Measurements from ENCODE around the gene TSC22D4.
A peak's percentile ranks its signal among the peaks of the same experiment; 100 is the strongest.

TSC22D4 gene

DNA sequence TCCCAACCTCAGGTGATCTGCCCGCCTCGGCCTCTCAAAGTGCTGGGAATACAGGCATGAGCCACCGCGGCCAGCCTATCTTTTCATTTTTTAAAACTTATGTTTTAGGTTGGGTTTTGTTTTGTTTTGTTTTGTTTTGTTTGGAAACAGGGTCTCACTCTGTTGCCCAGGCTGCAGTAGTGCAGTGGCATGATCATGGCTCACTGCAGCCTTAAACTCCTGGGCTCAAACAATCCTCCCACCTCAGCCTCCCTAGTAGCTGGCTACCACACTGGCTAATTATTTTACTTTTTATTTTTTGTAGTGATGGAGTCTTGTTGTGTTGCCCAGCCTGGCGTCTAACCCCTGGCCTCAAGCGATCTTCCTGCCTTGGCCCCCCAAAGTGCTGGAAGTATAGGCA is 40.6 kb upstream of the TSC22D4 start:
- 93% methylated on average over 2 of the region's 6 CpGs for WGBS (ENCODE audit: insufficient coverage)
- CTCF ChIA-PET: interaction anchor here (0.5 to 1.5 kb wide), 4 partner anchors 16 to 301 kb away, joined by 3 read pairs; no protein-coding TSS in a partner anchor

GRCh38 chr7:100517305-100517704 is 38.3 kb upstream of the TSC22D4 start:
- WGBS (ENCODE audit: insufficient coverage): 100% methylated on average over 2 of the region's 2 CpGs
- ChIA-PET CTCF (interaction anchor here (0.8 to 1.1 kb wide), 2 partner anchors 25 to 39 kb away, joined by 3 read pairs; no protein-coding TSS in a partner anchor), POLR2A (no interaction called here)
- Histone ChIP-seq H3K4me3 (ENCODE audit: control insufficient read depth in 1 of 7, extremely low read depth in 1 of 7, insufficient read depth in 4 of 7, low read depth in 2 of 7, low read length in 6 of 7) (no peak overlapping the region), H3K4me1 (ENCODE audit: control extremely low read depth in 1 of 4, control insufficient read depth in 4 of 4, insufficient read depth in 4 of 4, low read length in 3 of 4) (peaks cover 0 to 6% (median 0%) of the 10 kb centered on the region in 4 experiments), H3K9me3 (ENCODE audit: control extremely low read depth in 1 of 5, control insufficient read depth in 4 of 5, insufficient read depth in 2 of 5, low read depth in 1 of 5, low read length in 4 of 5) (no peaks in the 10 kb centered on the region), H3K36me3 (ENCODE audit: control insufficient read depth in 4 of 4, insufficient read depth in 4 of 4, low read length in 3 of 4) (no peaks in the 10 kb centered on the region), H3K27me3 (replicated peaks in 2 of 5; ENCODE audit: control insufficient read depth in 4 of 5, insufficient read depth in 5 of 5, low read length in 4 of 5) (no peaks in the 10 kb centered on the region), H3K27ac (ENCODE audit: insufficient read depth in 1 of 2, low read depth in 1 of 2, low read length in 2 of 2, poor library complexity in 1 of 2, severe bottlenecking in 2 of 2) (no peak overlapping the region)
- DNase-seq: no peak

More for the DNA sequence above, 40.6 kb upstream of the TSC22D4 start:
- no peaks in the 10 kb centered on the region for H3K9me3 ChIP-seq (ENCODE audit: control extremely low read depth in 1 of 5, control insufficient read depth in 4 of 5, insufficient read depth in 2 of 5, low read depth in 1 of 5, low read length in 4 of 5)
- no peak for DNase-seq
- H3K27ac ChIP-seq (ENCODE audit: insufficient read depth in 1 of 2, low read depth in 1 of 2, low read length in 2 of 2, poor library complexity in 1 of 2, severe bottlenecking in 2 of 2): no peak overlapping the region
- no peaks in the 10 kb centered on the region for H3K27me3 ChIP-seq (replicated peaks in 2 of 5; ENCODE audit: control insufficient read depth in 4 of 5, insufficient read depth in 5 of 5, low read length in 4 of 5)
- H3K4me3 ChIP-seq (ENCODE audit: control insufficient read depth in 1 of 7, extremely low read depth in 1 of 7, insufficient read depth in 4 of 7, low read depth in 2 of 7, low read length in 6 of 7): no peak overlapping the region
- H3K4me1 ChIP-seq (ENCODE audit: control extremely low read depth in 1 of 4, control insufficient read depth in 4 of 4, insufficient read depth in 4 of 4, low read length in 3 of 4): peaks cover 0 to 3% (median 0%) of the 10 kb centered on the region in 4 experiments
- H3K36me3 ChIP-seq (ENCODE audit: control insufficient read depth in 4 of 4, insufficient read depth in 4 of 4, low read length in 3 of 4): no peaks in the 10 kb centered on the region
- POLR2A ChIA-PET: interaction anchor here (1.0 kb wide), 1 partner anchor 16 kb away, joined by 3 read pairs; no protein-coding TSS in a partner anchor

GRCh38 chr7:100516135-100516812 is 37.3 kb upstream of the TSC22D4 start:
- WGBS (ENCODE audit: insufficient coverage): 60% methylated on average over 2 of the region's 4 CpGs
- Histone ChIP-seq H3K4me3 (ENCODE audit: control insufficient read depth in 1 of 7, extremely low read depth in 1 of 7, insufficient read depth in 4 of 7, low read depth in 2 of 7, low read length in 6 of 7) (no peak overlapping the region), H3K4me1 (ENCODE audit: control extremely low read depth in 1 of 4, control insufficient read depth in 4 of 4, insufficient read depth in 4 of 4, low read length in 3 of 4) (peaks cover 0 to 6% (median 0%) of the 10 kb centered on the region in 4 experiments), H3K36me3 (ENCODE audit: control insufficient read depth in 4 of 4, insufficient read depth in 4 of 4, low read length in 3 of 4) (no peaks in the 10 kb centered on the region), H3K27ac (ENCODE audit: insufficient read depth in 1 of 2, low read depth in 1 of 2, low read length in 2 of 2, poor library complexity in 1 of 2, severe bottlenecking in 2 of 2) (no peak overlapping the region), H3K27me3 (replicated peaks in 2 of 5; ENCODE audit: control insufficient read depth in 4 of 5, insufficient read depth in 5 of 5, low read length in 4 of 5) (no peaks in the 10 kb centered on the region), H3K9me3 (ENCODE audit: control extremely low read depth in 1 of 5, control insufficient read depth in 4 of 5, insufficient read depth in 2 of 5, low read depth in 1 of 5, low read length in 4 of 5) (no peaks in the 10 kb centered on the region)
- DNase-seq: peak in 2 of 3 donors; percentile 58 to 60
- ChIA-PET POLR2A (interaction anchor here (0.6 kb wide), 1 partner anchor 698 kb away, joined by 3 read pairs; no protein-coding TSS in a partner anchor), CTCF (interaction anchor here (0.8 to 1.2 kb wide), 4 partner anchors 10 to 43 kb away, joined by 3 to 4 read pairs (median 3); no protein-coding TSS in a partner anchor)

GRCh38 chr7:100515072-100515532 is 36.1 kb upstream of the TSC22D4 start:
- ChIA-PET CTCF (no interaction called here), POLR2A (interaction anchor here (0.7 kb wide), 1 partner anchor 58 kb away, joined by 6 read pairs; no protein-coding TSS in a partner anchor)
- 14% methylated on average over 1 of the region's 2 CpGs for WGBS (ENCODE audit: insufficient coverage)
- H3K9me3 ChIP-seq (ENCODE audit: control extremely low read depth in 1 of 5, control insufficient read depth in 4 of 5, insufficient read depth in 2 of 5, low read depth in 1 of 5, low read length in 4 of 5): no peaks in the 10 kb centered on the region
- DNase-seq: no peak
- peaks cover 0 to 6% (median 0%) of the 10 kb centered on the region in 4 experiments for H3K4me1 ChIP-seq (ENCODE audit: control extremely low read depth in 1 of 4, control insufficient read depth in 4 of 4, insufficient read depth in 4 of 4, low read length in 3 of 4)
- no peaks in the 10 kb centered on the region for H3K36me3 ChIP-seq (ENCODE audit: control insufficient read depth in 4 of 4, insufficient read depth in 4 of 4, low read length in 3 of 4)
- no peaks in the 10 kb centered on the region for H3K27me3 ChIP-seq (replicated peaks in 2 of 5; ENCODE audit: control insufficient read depth in 4 of 5, insufficient read depth in 5 of 5, low read length in 4 of 5)
- H3K27ac ChIP-seq (ENCODE audit: insufficient read depth in 1 of 2, low read depth in 1 of 2, low read length in 2 of 2, poor library complexity in 1 of 2, severe bottlenecking in 2 of 2): no peak overlapping the region
- no peak overlapping the region for H3K4me3 ChIP-seq (ENCODE audit: control insufficient read depth in 1 of 7, extremely low read depth in 1 of 7, insufficient read depth in 4 of 7, low read depth in 2 of 7, low read length in 6 of 7)

DNA sequence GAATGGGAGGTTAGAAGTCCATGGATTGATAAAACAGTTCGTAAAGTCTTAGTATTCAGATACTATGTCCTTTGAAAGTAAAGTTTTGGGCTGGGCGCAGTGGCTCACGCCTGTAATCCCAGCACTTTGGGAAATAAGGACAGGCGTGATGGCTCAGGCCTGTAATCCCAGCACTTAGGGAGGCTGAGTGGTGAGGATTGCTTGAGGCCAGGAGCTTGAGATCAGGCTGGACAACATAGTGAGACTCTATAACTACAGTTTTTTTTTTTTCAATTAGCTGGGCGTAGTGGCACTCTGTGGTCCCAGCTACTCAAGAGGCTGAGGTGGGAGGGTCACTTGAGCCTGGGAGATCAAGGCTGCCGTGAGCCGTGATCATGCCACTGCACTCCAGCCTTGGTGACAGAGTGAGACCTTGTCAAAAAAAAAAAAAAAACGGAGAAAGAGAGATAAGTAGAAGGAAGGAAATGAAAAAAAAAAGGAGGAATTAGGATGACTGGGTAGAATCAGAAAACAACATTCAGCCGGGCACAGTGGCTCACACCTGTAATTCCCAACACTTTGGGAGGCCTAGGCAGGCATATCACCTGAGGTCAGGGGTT is 34.3 kb upstream of the TSC22D4 start:
- H3K36me3 ChIP-seq (ENCODE audit: control insufficient read depth in 4 of 4, insufficient read depth in 4 of 4, low read length in 3 of 4): no peaks in the 10 kb centered on the region
- peaks cover 0 to 6% (median 0%) of the 10 kb centered on the region in 4 experiments for H3K4me1 ChIP-seq (ENCODE audit: control extremely low read depth in 1 of 4, control insufficient read depth in 4 of 4, insufficient read depth in 4 of 4, low read length in 3 of 4)
- WGBS (ENCODE audit: insufficient coverage): 78% methylated on average over 8 of the region's 9 CpGs
- ChIA-PET POLR2A (no interaction called here), CTCF (interaction anchor here (0.8 kb wide), 1 partner anchor 46 kb away, joined by 3 read pairs; no protein-coding TSS in a partner anchor)
- no peaks in the 10 kb centered on the region for H3K9me3 ChIP-seq (ENCODE audit: control extremely low read depth in 1 of 5, control insufficient read depth in 4 of 5, insufficient read depth in 2 of 5, low read depth in 1 of 5, low read length in 4 of 5)
- no peak overlapping the region for H3K27ac ChIP-seq (ENCODE audit: insufficient read depth in 1 of 2, low read depth in 1 of 2, low read length in 2 of 2, poor library complexity in 1 of 2, severe bottlenecking in 2 of 2)
- no peak overlapping the region for H3K4me3 ChIP-seq (ENCODE audit: control insufficient read depth in 1 of 7, extremely low read depth in 1 of 7, insufficient read depth in 4 of 7, low read depth in 2 of 7, low read length in 6 of 7)
- no peaks in the 10 kb centered on the region for H3K27me3 ChIP-seq (replicated peaks in 2 of 5; ENCODE audit: control insufficient read depth in 4 of 5, insufficient read depth in 5 of 5, low read length in 4 of 5)
- DNase-seq: peak in 1 of 3 donors; percentile 17

DNA sequence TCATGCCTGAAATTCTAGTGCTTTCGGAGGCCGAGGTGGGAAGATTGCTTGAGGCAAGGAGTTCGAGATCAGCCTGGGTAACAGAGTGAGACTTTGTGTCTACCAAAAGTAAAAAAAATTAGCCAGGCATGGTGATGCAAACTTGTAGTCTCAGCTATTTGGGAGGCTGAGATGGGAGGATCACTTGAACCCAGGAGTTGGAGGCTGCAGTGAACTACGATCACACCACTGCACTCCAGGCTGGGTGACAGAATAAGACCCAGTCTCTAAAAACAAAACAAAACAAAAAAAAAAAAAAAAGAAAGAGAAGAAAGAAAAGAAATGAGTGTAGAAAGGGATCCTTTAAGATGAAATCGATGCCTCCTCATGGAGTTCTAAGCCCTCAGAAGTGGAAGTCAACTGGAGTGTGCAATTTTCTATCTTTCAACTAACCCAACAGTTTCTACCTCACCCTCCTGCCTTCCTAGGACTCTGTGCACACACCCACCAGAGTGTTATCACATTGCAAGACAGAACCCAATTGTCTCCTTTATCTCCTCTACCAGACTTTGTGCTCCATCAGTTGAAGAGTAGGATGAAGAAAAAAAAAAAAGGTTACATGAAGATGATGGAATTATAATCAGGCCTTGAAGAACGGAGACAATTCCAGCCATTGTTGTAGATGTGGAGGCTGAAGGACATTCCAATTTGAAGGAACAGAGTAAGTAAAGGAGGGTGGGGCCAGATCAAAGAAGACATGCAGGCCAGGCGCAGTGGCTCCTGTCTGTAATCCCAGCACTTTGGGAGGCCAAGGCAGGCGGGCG is 31.6 kb upstream of the TSC22D4 start:
- peak; percentile 9 to 48 (median 14) for DNase-seq
- ChIA-PET CTCF (no interaction called here), POLR2A (no interaction called here)
- Histone ChIP-seq H3K27ac (ENCODE audit: insufficient read depth in 1 of 2, low read depth in 1 of 2, low read length in 2 of 2, poor library complexity in 1 of 2, severe bottlenecking in 2 of 2) (no peak overlapping the region), H3K4me1 (ENCODE audit: control extremely low read depth in 1 of 4, control insufficient read depth in 4 of 4, insufficient read depth in 4 of 4, low read length in 3 of 4) (peaks cover 0 to 6% (median 0%) of the 10 kb centered on the region in 4 experiments), H3K4me3 (ENCODE audit: control insufficient read depth in 1 of 7, extremely low read depth in 1 of 7, insufficient read depth in 4 of 7, low read depth in 2 of 7, low read length in 6 of 7) (no peak overlapping the region), H3K36me3 (ENCODE audit: control insufficient read depth in 4 of 4, insufficient read depth in 4 of 4, low read length in 3 of 4) (no peaks in the 10 kb centered on the region), H3K9me3 (ENCODE audit: control extremely low read depth in 1 of 5, control insufficient read depth in 4 of 5, insufficient read depth in 2 of 5, low read depth in 1 of 5, low read length in 4 of 5) (no peaks in the 10 kb centered on the region), H3K27me3 (replicated peaks in 2 of 5; ENCODE audit: control insufficient read depth in 4 of 5, insufficient read depth in 5 of 5, low read length in 4 of 5) (no peaks in the 10 kb centered on the region)
- 100% methylated on average over 7 of the region's 9 CpGs for WGBS (ENCODE audit: insufficient coverage)

Data from common myeloid progenitor, CD34-positive (primary cell).